Thoracic aorta endothelial cell (primary cell): Measurements from ENCODE around the gene SPIN4. TPM values are rescaled to one million over a fixed set of nuclear protein-coding genes. Genes with fewer than 3 reads are reported as not detected.

Source experiments
- total RNA-seq: library from RNA; depleted of rRNA; stranded (reverse); fragments of >200 nt; gene quantifications from 2 replicates; pipeline ENCODE4 v1.2.3, GENCODE V29; 2012

The SPIN4 gene
- 7.3 and 8.3 TPM in 2 replicates for total RNA-seq

DNA sequence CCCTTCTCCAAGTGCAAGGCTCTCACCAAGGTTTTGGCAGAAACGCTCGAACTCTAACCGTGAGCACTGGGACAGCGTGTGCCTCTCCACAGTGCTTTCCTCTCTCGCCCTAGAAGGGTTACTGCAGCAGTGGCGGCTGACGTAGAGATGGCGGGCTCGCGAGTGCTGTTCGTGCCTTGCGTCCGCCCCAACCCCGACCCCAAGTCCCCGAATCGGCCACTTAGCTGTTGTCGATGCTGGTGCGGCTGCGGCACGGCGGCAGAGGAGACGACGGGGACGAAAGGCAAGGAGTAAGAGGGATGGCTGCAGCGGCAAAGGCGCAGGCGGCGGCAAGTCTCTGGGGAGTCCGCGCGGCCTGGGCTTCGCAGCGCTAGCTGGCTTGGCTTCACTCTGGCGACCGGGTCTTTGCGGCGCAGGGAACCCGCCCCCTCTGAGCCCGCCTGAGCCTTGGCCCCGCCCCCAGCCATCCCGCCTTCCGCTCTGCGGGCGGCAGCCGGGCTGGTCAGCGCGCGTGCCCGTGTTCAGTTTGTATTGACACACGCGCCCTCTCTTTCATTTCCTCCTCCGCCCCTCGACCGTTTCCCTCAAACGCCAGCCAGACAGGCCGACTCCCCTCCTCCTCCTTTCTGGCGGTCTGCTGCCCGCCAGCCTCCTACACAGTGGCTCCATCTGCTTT is at the start of gene SPIN4:
SPIN4 (minus strand) TSS at position 392 of the 676 bp plus-strand sequence. CDS start 513 bp downstream, outside the sequence.

